Fibroblast of villous mesenchyme (primary cell): ENCODE results near the gene SPON1. TPM values are rescaled to one million over a fixed set of nuclear protein-coding genes. Genes with fewer than 3 reads are reported as not detected.
"Not testable (repeated sequence)": the region's sequence is repeated elsewhere in the genome, so short reads cannot be mapped to it uniquely, and the experiment has no call there.

Experiments used
- DNase-seq: peaks from one replicate; pipeline ENCODE4 v3.0.0-alpha.2; 2010; ENCODE audit warnings: low read depth
- H3K4me3 ChIP-seq: 2 replicates; pipeline ENCODE4 v1.5.1; 2011; ENCODE audit warnings: low read depth, mild to moderate bottlenecking, low read length
- total RNA-seq: library from RNA; depleted of rRNA; stranded (reverse); fragments of >200 nt; gene quantifications from 2 replicates; pipeline ENCODE4 v1.2.3, GENCODE V29; 2012
- TF ChIP-seq, protein P1 (sequence below): IDR thresholded peaks from 2 replicates; pipeline ENCODE4 v1.5.1; 2012; ENCODE audit warnings: low read depth, mild to moderate bottlenecking, low read length; ENCODE audit not compliant: insufficient read depth

The SPON1 gene
- total RNA-seq, 1 donor: 0.43 TPM

DNA sequence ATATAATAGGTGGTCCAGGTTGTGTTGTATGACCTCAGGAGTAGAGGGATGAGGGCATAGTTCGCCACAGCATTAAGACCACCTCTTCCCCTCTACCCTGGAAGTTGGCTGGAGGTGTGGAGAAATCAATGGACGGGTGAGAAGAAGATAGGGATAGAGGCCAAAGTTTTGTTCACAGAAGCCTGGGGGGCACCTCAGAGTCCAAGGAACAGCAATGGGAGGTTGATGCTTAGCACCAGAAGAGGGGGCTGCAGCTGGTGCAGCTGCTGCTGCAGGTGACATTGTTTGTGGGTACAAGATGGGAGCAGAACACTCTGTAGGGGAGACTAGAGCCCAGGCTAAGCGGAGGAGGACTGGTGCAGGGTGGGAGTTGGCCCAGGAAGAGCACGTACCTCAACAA lies 31.2 kb upstream of the SPON1 start:
- TF ChIP-seq, protein P1, sequence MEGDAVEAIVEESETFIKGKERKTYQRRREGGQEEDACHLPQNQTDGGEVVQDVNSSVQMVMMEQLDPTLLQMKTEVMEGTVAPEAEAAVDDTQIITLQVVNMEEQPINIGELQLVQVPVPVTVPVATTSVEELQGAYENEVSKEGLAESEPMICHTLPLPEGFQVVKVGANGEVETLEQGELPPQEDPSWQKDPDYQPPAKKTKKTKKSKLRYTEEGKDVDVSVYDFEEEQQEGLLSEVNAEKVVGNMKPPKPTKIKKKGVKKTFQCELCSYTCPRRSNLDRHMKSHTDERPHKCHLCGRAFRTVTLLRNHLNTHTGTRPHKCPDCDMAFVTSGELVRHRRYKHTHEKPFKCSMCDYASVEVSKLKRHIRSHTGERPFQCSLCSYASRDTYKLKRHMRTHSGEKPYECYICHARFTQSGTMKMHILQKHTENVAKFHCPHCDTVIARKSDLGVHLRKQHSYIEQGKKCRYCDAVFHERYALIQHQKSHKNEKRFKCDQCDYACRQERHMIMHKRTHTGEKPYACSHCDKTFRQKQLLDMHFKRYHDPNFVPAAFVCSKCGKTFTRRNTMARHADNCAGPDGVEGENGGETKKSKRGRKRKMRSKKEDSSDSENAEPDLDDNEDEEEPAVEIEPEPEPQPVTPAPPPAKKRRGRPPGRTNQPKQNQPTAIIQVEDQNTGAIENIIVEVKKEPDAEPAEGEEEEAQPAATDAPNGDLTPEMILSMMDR: no peak
- H3K4me3 ChIP-seq: no peak overlapping the region
- no peak for DNase-seq

DNA sequence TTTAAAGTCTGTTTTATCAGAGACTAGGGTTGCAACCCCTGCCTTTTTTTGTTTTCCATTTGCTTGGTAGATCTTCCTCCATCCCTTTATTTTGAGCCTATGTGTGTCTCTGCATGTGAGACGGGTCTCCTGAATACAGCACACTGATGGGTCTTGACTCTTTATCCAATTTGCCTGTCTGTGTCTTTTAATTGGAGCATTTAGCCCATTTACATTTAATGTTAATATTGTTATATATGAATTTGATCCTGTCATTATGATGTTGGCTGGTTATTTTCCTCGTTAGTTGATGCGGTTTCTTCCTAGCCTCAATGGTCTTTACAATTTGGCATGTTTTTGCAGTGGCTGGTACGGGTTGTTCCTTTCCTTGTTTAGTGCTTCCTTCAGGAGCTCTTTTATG lies 25.4 kb upstream of the SPON1 start:
- H3K4me3 ChIP-seq, DNase-seq: not testable (repeated sequence)

DNA sequence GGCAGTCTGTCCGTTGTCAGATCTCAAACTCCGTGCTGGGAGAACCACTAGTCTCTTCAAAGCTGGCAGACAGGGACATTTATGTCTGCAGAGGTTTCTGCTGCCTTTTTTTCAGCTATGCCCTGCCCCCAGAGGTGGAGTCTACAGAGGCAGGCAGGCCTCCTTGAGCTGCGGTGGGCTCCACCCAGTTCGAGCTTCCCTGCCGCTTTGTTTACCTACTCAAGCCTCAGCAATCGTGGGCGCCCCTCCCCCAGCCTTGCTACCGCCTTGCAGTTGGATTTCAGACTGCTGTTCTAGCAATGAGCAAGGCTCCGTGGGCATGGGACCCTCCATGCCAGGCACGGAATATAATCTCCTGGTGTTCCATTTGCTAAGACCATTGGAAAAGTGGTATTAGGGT lies 23.7 kb upstream of the SPON1 start:
- not testable (repeated sequence) for H3K4me3 ChIP-seq, DNase-seq

DNA sequence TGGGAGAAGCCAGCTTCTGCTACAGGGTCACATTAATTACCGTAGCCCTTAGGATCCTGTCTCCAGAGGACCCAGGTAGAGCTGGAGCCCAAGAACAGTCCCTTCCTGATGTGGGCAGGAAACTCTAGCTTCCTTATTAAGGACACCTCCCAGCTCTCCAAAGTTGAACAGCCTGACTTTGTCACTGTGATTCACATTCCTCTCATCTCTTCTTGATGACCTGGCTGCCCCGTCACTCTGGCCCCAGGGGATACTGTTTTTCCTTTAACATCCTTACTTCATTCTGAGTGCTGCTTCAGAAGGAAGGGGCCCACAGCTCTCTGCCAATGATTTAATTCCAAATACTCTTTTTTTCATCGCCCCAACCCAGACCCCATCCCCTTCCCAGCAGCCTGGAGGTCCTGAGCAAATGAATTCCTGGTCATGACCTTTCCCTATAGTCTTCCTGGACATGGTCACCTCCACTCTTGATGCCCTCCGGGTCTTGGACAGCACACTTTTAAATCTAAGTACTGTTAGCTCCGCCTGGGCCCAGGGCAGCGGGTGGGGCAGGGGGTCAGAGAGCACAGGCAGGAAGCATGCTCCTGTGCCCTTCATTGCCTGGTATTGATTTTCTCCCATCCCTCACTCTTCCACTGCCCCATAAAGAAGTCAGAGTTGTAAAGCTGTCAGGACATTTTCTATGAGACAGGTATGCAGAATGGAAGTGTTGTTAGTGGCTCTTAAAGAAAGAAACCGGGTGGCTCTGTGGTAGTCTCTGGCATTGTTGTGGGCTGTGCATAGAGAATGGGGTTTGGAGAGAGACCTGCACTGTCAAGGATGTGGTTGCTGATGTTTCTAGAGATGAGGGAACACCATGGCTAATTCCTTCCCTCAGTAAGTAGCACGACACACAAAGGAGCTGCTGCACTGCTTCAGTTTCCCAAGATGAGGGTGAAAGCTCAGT lies 22.3 kb upstream of the SPON1 start:
- H3K4me3 ChIP-seq: no peak overlapping the region
- DNase-seq: no peak
- TF ChIP-seq, protein P1: no peak

DNA sequence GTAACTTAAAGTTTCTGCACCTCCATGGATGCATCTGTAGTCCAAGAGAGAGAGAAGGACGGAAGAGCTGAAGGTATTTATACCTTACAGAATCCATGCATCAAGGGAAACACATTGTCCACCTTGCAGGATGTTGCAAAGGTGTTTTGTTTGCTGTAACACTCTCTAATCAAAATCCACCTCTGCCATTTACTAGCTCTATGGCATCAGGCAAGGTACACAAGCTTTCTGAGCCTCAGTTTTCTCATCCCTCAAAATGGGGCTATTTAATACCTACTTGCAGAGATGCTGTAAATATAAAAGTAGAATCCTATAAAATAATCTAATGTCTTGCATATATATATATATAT lies 21.6 kb upstream of the SPON1 start:
- TF ChIP-seq, protein P1: no peak
- H3K4me3 ChIP-seq: no peak overlapping the region
- no peak for DNase-seq

DNA sequence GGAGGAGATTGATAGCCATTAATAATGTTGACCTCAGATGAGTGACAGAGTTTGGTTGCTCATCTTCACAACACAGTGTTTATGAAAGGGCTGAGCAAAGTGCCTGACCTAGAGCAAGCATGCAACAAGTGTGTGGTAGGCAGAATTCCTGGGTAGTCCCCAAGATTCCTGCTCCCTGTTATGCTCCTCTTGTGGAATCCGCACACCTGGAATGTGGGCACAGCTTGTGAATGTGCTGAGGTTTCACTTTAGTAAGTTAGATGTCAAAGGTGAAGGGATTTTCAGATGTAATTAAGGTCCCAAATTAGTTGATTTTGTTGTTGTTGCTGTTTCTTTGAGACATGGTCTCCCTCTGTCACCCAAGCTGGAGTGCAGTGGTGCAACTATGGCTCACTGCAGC lies 20.7 kb upstream of the SPON1 start:
- no peak for DNase-seq
- TF ChIP-seq, protein P1: no peak
- H3K4me3 ChIP-seq: no peak overlapping the region

DNA sequence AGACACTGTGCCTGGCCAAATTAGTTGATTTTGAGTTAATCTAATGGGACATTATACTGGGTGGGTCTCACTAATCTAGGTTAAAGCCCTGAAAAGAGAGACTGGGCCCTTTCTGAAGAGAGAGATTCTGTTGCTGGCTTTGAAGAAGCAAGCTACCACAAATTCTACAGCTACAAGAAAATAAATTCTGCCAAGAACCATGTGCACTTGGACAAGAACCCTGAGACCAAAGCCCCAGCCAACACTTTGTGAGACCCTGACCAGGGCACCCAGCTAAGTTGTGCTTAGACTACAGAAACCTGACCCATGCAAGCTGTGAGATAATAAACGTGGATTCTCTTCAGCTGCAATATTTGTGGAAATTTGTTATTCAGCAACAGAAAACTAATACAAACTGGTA lies 20.1 kb upstream of the SPON1 start:
- DNase-seq: no peak
- H3K4me3 ChIP-seq: no peak overlapping the region
- TF ChIP-seq, protein P1: no peak

DNA sequence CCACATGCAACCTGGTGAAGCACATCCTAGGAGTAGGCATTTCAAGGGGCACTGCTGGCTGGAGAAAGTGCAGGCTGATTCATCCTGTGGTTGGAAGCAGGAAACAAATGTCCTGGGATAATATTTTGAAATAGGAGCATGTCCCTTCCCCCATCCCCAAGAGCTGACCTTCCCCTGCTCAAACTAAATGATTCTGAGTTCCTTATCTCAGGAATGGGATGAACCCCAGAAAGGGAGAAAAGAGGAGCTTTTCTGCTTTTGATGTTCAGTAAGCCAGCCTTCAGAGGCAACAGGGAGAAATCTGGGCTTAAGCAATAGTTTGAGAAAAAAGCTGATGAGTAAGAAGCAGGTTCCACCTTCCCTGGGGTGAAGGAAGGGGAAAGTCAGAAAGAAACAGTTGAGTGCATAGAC lies 19.5 kb upstream of the SPON1 start:
- TF ChIP-seq, protein P1: no peak
- H3K4me3 ChIP-seq: no peak overlapping the region
- DNase-seq: peak; percentile 58
